GM19452 (cell line): ENCODE results near the gene DNASE1L2.
"Not testable (repeated sequence)": the region's sequence is repeated elsewhere in the genome, so short reads cannot be mapped to it uniquely, and the experiment has no call there.

Experiments used
- ATAC-seq: cut with Tn5 transposase; IDR thresholded peaks from one replicate; pipeline ENCODE4 v1.9.1; 2021; ENCODE audit not compliant: unreplicated experiment

Gene DNASE1L2

DNA sequence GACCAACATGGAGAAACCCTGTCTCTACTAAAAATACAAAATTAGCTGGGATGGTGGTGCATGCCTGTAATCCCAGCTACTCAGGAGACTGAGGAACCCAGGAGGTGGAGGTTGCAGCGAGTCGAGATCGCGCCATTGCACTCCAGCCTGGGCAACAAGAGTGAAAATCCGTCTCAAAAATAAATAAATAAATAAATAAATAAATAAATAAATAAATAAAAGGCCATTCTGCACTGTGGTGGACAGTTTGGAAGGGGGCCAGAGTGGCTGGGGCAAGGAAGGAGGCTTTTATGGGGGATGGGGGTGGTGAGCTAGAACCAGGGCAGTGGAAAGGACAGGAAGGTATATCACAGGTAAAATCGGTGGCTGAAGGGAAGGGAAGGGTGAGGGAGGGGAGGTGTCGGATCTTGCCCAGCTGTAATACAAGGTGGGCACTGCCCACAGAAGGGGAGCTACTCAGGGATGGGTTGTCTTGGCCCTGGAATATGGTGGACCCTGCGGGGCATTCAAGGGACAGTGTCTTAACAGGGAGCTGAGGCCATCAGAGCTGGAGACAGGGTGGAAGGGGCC lies 33.0 kb upstream of the DNASE1L2 start:
- ATAC-seq = not testable (repeated sequence)

DNA sequence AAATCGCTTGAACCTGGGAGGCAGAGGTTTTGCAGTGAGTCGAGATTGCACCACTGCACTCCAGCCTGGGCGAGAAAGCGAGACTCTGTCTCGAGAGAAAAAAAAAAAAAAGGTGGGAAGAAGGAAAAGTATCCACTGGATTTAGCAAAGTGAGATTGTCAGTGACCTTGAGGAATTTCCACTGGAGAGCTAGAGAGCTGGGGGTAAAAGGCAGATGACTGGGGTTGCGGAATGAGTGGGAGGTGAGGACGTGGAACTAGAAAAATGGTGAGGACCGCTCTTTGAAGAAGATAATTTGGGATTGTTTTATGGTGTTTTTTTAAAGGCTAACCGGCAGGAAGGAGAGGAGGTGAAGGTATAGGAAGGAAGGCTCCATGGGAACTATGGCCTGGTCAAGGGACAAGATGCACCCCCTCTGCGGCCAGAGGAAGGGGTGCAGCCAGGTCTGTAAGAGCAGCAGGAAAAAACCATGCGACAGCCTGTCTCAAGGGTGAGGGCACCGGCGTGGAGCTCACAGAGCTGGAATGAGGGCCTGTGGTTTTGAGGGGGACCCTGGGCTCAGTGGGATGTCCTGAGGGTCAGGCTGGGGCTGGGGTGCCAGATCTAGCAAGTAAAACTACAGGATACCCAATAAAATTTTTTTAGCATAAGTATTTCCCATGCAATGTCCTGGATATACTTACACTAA lies 31.7 kb upstream of the DNASE1L2 start:
- ATAC-seq = no peak

DNA sequence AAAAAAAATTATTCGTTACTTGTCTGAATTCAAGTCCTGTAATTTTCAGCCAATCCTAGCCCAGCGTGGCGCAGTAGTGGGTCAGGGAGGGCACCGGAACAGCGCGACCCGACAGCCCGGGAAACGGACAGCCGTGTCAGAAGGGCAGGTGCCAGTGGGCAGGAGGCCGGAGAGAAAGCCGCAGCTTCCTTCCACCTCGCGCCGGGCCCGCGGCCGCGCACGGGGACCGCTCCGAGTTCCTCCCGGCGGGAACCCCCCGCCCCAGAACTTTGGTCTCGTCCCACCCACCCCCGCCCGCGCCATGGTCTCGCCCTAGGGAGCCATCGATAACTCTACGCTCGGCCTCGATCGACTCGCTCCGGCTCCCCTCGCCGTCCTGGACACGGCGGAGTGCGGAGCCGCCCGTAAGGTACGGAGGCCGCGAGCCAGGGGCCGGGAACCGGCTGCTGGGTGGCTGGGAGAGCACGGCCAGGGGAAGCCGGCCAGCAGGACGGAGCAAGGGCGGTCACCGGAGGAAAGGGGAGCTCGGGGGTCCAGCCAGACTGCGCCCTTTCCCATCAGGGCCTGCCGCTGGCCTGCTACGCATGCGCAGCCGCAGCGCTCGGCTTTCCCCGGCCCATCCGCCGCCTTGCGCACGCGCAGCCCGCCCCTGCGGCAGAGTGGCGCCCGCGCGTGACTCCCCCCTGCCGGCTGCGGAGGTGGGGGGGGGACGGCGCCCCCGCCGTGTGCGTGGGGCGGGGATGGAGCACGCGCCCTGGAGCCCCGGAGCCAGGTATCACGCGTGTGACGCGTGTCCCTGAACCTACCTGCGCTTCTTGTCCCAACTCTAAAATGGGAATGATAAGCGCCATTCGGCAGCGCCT lies 30.9 kb upstream of the DNASE1L2 start, which contains the start of gene MLST8:
MLST8 (plus strand) TSS at position 351 of the 863 bp plus-strand sequence. CDS start 632 bp downstream, outside the sequence.
- ATAC-seq = peak; percentile 74

DNA sequence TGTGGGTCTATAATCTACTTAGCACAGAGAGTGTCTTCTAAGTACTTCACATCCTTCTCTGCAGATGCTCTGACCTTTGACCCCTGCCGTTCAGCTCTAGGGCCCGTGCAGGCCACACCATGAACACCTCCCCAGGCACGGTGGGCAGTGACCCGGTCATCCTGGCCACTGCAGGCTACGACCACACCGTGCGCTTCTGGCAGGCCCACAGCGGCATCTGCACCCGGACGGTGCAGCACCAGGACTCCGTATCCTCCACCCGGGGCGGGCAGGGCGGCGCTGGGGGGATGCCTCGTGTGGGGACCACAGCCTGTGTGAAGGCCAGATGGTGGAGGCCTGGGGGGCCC lies 30.3 kb upstream of the DNASE1L2 start:
- no peak for ATAC-seq

DNA sequence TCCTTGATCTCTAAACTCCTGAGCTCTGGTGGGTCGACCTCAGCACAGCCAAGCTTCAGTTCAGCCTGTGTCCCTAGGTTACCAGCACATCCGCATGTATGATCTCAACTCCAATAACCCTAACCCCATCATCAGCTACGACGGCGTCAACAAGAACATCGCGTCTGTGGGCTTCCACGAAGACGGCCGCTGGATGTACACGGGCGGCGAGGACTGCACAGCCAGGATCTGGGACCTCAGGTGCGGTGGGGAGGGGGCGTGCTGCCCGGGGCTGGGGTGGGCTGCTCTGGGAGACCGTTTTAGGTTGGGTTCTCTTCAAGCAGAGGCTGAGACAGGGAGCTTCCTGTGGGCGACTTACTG lies 29.8 kb upstream of the DNASE1L2 start:
- ATAC-seq = no peak

DNA sequence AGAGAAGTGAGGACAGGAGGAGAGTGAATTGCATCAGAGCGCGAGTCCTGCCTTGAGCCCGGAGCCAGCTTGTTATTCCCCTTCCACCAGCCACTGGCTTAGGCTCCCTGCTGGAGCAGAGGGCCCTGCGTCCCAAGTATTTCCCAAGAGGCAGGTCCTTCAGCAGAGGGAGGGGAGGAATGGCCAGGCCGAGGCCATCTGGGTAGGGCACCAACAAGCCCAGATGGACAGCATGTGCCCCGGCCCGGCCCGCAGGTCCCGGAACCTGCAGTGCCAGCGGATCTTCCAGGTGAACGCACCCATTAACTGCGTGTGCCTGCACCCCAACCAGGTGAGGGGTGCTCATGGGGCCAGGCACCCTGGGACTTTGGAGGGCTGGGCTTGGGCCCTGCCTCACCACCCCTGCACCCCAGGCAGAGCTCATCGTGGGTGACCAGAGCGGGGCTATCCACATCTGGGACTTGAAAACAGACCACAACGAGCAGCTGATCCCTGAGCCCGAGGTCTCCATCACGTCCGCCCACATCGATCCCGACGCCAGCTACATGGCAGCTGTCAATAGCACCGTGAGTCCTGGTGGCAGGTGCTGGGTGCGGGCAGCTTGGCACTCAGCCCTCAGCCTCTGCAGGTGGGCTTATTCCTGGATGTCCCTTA lies 29.3 kb upstream of the DNASE1L2 start:
- no peak for ATAC-seq

DNA sequence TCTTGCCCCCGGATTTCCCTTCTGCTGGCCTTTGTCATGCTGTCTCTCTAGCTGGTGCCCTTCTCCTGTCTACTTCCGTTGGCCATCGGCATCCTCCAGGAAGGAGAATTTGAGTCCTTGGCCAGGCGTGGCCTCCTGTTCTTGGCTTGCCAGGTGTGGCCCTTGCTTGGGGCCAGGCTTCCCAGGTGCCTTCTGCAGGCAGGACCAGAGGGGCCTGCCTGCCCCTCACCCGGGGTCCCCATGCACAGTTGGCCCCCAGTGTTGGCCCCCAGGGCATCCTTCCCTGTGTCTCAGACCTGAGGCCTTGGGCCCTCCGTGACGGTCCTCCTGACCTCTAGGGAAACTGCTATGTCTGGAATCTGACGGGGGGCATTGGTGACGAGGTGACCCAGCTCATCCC lies 28.4 kb upstream of the DNASE1L2 start:
- ATAC-seq = no peak

DNA sequence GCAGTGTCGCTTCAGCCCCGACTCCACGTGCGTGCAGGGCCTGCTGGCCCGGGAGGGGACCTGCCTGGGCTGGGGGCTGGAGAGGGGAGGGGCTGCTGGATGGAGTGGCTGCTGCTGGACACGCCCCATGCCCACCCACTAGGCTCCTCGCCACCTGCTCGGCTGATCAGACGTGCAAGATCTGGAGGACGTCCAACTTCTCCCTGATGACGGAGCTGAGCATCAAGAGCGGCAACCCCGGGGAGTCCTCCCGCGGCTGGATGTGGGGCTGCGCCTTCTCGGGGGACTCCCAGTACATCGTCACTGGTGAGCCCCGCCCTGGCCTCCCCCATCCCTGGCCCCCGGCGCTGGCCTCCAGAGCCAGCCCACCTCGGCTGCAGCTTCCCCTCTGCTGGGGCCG lies 27.9 kb upstream of the DNASE1L2 start:
- ATAC-seq = no peak

DNA sequence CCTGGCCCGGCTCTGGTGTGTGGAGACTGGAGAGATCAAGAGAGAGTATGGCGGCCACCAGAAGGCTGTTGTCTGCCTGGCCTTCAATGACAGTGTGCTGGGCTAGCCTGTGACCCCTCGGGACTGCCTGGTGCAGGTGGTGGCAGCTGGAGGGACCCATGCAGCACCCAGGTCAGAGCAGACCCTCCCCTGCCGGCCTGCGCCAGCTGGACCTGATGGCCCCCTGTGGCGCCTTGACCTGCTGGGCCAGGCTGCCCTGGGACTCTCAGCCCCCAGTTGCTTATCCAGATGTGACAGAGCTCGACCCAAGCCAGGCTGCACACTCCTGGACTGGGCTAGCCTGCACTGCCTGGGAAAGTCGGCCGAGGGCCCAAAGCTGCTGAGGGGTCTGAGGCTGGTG lies 27.5 kb upstream of the DNASE1L2 start:
- ATAC-seq = no peak

DNA sequence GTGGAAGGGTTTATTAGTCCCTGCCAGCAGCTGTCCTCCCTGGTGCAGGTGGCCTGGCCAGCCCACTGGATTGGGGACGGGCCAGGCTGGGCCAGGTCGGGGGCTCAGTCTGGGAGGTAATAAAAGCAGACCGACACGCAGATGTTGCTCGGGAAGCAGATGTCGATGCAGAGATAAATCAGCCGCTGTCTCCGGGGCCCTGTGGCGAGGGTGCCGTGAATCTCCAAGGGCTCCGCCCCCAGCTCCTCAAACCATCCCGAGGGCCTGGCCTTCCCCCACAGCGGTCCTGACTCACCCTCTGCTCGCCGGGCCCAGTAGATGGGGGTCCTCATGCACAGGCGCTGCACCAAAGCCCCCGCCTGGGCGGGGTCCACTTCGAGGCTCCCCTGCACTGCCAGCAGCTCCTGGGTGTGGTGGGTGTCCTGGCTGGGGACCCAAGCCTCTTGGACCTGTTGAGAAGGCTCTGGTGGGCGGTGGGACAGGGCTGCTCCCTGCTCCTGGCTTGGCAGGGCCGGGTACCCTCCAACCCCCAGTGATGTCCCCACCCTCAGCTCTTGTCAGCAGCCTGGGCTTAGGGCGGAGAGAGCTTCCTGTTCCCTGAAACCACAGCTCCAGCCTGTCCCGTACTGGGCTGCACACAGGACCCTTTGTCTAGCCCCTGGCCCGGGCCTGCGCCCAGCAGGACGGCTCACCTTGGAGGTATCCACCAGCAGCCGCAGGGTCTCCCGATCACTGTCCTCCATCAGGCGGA lies 26.8 kb upstream of the DNASE1L2 start:
- no peak for ATAC-seq

DNA sequence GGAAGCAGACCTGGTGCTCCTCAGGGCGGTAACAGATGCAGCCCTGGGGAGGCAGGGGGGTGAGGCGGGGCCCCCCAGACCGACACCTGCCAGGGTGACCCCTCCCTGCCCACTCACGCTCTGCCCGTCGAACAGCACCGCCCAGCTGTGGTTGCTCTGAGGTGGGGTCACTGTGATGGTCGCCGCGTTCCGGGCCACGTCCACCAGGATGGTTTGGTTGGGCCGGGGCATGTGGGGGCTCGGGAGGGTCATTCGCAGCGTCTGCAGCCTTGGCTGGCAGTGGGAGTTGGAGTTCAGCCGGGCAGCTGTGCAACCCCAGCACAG lies 26.3 kb upstream of the DNASE1L2 start:
- ATAC-seq = no peak

DNA sequence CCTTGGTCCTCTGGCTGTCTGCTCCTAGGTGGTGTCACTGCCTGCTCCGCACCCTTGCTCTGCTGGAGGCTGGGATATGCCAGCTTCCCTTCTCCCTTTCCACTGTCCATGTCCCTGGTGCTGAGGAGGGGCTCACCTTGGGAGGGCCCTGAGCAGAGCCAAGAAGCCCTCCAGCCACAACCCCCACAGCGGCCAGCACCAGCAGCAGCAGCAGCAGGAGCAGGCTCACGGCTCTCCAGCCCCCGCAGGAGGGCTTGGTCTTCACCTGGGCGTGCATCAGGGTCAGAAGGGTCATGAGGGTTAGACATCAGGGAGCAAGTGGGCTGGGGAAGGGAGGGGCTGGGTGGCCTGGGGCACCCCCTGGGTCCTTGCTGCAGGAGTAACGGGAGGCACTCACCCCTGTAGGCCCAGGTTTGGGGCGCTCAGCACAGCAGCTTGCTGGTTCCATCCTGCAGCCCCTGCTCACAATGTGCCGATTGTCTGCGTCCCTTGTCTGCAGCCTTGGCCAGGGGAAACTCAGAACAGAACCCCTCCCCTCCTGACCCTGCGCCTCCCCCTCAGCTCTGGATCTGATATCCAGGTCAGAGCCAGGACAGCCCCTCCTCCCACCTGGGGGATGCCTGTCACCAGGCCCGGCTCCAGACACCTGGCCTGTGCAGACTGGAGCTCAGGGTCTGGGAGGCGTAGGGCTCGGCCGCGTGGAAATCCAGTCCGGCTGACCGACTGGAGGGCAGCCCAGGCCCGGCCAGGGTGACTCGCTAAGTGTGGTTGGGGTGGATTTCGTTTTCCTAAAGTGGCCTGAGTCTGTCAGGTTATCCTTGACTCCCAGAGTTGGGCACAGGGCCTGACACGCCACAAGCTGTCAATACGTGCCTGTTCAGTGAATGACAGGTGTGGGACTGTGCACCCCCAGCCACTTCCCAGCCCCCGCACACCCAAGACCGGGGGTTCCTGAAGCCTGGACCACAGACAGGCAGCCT lies 25.6 kb upstream of the DNASE1L2 start, which contains the start of gene BRICD5:
BRICD5 (minus strand) TSS at position 478 of the 980 bp plus-strand sequence; CDS start at position 448, 30 bp downstream.
- ATAC-seq = no peak

DNA sequence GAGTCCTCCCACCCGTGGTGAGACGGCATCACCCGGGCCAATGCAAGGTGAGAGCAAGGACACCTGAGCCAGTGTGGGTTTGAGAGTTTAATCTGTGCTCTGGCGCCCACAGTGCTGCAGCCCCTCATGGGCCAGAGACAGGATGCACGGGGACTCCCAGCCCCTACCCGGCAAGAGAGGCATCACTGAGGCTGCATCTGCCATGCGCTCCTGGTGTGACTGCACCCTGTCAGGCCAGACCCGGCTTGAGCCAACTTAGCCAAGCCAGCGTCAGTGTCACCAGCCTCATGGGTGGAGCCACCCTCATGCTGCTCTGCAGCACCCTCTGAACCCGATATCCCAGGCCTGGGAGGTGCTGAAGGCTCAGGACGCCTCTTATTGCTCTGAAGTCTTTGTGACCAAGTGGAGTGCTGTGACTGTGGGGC lies 24.3 kb upstream of the DNASE1L2 start:
- ATAC-seq = no peak

DNA sequence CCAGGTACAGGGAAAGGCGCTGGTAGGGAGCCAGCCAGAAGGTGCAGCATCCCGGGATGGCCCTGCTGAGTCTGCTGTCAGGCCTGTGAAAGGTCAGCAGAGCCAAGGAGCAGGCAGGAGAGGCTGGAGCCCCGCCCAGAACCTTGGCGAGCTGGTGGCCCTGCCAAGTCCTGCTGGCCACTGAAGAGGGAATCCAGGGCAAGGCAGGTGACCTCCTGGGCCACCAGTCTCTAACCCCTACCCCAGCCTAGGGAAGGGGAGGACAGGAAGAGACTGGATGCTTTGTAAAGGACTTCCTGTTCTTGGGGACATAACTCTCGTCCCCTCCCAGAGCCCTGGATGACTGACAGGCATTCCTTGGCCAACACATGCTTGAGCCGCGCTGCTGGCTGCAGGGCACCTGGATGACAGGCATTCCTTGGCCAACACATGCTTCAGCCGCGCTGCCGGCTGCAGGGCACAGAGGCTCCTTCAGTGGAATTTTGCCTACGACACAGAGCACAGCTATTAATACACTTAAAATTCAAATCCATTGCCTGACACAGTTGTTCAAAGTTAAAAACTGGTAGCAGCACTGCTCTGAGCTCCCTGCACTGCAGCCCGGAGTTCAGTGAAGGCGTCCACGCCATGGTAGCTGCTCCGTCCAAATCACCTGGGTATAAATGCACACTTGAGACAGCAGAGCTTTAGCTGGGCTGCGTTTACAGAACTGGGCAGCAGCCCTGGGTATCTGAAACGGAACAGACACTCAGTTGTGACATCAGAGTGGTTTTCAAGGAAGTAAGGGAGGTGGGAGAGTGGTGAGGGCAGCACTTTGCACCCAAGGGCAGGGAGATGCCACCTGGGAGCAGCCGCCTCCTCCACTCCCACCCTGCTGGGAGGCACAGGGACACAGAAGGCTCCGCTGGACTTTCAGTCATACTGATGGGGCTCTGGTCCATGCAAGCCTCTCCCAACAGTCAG lies 23.6 kb upstream of the DNASE1L2 start:
- ATAC-seq = no peak

DNA sequence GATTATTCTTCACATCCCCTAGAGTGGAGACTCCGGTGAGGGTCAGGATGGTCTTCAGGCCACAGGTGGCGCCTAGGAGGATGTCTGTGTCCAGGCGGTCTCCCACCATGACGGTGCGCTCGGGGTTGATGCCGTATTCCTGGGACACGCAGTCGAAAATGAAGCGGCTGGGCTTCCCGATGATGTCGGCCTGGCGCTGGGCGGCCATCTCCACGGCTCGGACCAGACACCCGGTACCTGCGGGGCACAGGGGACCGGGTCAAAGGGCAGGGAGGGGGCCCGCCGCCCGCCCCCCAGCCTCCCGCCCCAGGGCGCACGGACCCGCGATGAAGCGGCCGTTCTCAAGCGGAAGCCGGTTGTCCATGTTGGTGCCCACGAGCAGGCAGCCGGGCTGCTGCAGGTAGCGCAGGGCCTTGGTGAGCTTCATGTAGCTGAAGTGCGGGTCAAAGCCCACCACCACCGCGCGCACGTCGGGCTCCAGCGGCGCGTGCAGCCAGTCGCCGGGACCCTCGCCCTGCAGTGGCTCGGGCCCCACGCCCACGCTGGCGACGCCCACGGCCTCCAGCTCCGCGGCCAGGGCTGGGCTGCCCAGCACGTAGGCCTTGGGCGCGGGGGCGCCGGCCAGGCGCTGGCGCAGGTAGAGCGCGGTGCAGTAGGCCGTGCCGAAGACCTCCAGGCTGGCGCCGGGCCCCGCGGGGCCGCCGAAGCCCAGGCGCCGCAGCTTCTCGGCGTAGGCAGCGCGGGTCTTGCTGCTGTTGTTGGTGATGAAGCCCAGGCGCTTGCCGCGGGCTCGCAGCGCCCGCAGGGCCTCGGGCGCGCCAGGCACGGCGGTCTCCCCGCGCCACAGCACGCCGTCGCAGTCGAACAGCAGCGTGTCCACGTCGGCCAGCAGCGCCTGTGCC lies 22.2 kb upstream of the DNASE1L2 start:
- ATAC-seq = no peak

DNA sequence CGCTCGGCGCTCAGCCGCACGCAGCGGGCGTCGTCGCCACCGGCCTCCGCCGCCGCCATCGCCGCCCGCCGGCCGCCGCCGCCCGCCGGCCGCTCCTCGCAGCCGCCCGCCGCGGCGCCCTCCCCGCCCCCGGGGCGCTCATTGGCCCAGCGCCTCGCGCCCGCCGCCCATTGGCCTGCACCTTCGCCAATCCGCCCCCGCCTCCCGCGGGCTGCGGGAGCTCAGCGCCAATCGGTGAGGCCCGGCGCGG lies 21.6 kb upstream of the DNASE1L2 start, which contains the start of gene PGP:
PGP (minus strand) TSS at position 122 of the 250 bp plus-strand sequence; CDS start at position 59, 63 bp downstream.
- ATAC-seq = peak; percentile 87

DNA sequence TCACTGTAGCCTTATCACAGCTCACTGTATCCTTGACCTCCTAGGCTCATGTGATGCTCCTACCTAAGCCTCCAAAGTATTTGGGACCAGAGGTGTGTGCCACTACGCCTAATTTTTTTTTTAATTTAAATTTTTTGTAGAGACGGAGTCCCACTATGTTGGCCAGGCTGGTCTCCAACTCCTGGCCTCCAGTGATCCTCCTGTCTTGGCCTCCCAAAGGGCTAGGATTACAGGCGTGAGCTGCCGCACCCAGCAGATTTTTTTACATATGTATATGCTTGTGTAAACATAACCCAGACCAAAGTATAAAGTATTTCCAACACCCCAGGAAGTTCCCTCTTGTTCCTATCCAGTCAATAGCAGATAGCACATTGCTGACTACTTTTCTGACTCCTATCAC lies 19.9 kb upstream of the DNASE1L2 start:
- ATAC-seq = no peak
